ENCODE measurements around the gene TULP4.

The TULP4 gene

DNA sequence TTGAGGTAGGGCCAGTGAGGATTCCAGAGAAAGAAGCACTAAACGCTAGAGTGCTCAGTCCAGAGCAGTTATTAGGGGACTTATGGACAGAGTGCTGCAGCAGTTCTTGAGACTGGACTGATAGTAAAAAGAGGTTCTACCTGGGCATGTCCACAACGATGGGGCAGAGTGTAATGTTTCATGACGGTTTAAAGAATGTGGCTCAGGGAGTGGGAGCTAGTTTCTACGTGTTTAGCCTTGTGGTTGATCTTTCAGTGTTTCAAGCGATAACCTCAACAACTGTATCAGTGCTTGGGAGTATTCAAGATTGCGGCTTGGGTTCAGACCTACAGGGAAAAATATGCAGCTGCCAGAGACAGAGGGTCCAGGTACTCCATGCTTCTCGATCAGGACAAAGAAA, 67.1 kb downstream of the TULP4 start:
- H3K79me2 ChIP-seq (ENCODE audit: control insufficient read depth, insufficient read depth, low read length) = no peaks in the 10 kb centered on the region
- no peak overlapping the region for H3K4ac ChIP-seq (ENCODE audit: low read depth, low read length)
- WGBS (ENCODE audit: extremely low coverage, insufficient coverage, low lambda C conversion rate) = no CpG with 5 or more reads among the region's 7 CpGs
- no peak overlapping the region for H2BK120ac ChIP-seq (ENCODE audit: low read depth, low read length)
- no peak overlapping the region for H3K18ac ChIP-seq (ENCODE audit: low read length)
- no peaks in the 10 kb centered on the region for H3K36me3 ChIP-seq (ENCODE audit: control insufficient read depth, insufficient read depth, low read length)
- no peak overlapping the region for H3K27ac ChIP-seq (ENCODE audit: low read depth, low read length)
- no peak overlapping the region for H3K4me3 ChIP-seq (ENCODE audit: low read length)
- no peak for DNase-seq
- no peak overlapping the region for H4K5ac ChIP-seq (ENCODE audit: low read length)
- H3K4me1 ChIP-seq (ENCODE audit: control insufficient read depth, low read depth, low read length) = no peaks in the 10 kb centered on the region
- H3K4me2 ChIP-seq (ENCODE audit: low read length) = no peak overlapping the region
- H4K8ac ChIP-seq (ENCODE audit: low read depth, low read length) = no peak overlapping the region
- no peaks in the 10 kb centered on the region for H3K27me3 ChIP-seq (ENCODE audit: insufficient read depth, low read length, poor library complexity)
- peaks cover 6% of the 10 kb centered on the region for H3K79me1 ChIP-seq (ENCODE audit: low read length)
- no peak overlapping the region for H3K56ac ChIP-seq (ENCODE audit: low read length)
- no peak overlapping the region for H3K23ac ChIP-seq (ENCODE audit: low read length)
- H2BK15ac ChIP-seq (replicated peaks; ENCODE audit: low read depth) = no peak overlapping the region
- no peak overlapping the region for H3K9ac ChIP-seq (ENCODE audit: low read length)
- H2AK5ac ChIP-seq (ENCODE audit: low read length) = no peak overlapping the region
- H2BK5ac ChIP-seq (ENCODE audit: low read length) = no peak overlapping the region

- H3K27ac ChIP-seq (ENCODE audit: low read depth, low read length) = no peak overlapping the region
- H3K9ac ChIP-seq (ENCODE audit: low read length) = no peak overlapping the region
- H3K23ac ChIP-seq (ENCODE audit: low read length) = no peak overlapping the region
- WGBS (ENCODE audit: extremely low coverage, insufficient coverage, low lambda C conversion rate) = no CpG with 5 or more reads among the region's 2 CpGs
- no peak overlapping the region for H2BK5ac ChIP-seq (ENCODE audit: low read length)
- no peak overlapping the region for H3K4ac ChIP-seq (ENCODE audit: low read depth, low read length)
- H3K56ac ChIP-seq (ENCODE audit: low read length) = no peak overlapping the region
- peaks cover 8% of the 10 kb centered on the region for H3K79me1 ChIP-seq (ENCODE audit: low read length)
- no peaks in the 10 kb centered on the region for H3K36me3 ChIP-seq (ENCODE audit: control insufficient read depth, insufficient read depth, low read length)
- H3K4me1 ChIP-seq (ENCODE audit: control insufficient read depth, low read depth, low read length) = no peaks in the 10 kb centered on the region
- H2BK120ac ChIP-seq (ENCODE audit: low read depth, low read length) = no peak overlapping the region
- no peak overlapping the region for H4K5ac ChIP-seq (ENCODE audit: low read length)
- no peaks in the 10 kb centered on the region for H3K79me2 ChIP-seq (ENCODE audit: control insufficient read depth, insufficient read depth, low read length)
- no peak overlapping the region for H4K8ac ChIP-seq (ENCODE audit: low read depth, low read length)
- no peak overlapping the region for H2BK15ac ChIP-seq (replicated peaks; ENCODE audit: low read depth)
- no peak overlapping the region for H2AK5ac ChIP-seq (ENCODE audit: low read length)
- DNase-seq = no peak
- no peak overlapping the region for H3K4me3 ChIP-seq (ENCODE audit: low read length)
- no peaks in the 10 kb centered on the region for H3K27me3 ChIP-seq (ENCODE audit: insufficient read depth, low read length, poor library complexity)
- no peak overlapping the region for H3K4me2 ChIP-seq (ENCODE audit: low read length)
- H3K18ac ChIP-seq (ENCODE audit: low read length) = no peak overlapping the region
These were observed 68.9 kb downstream of the TULP4 start for GRCh38 chr6:158381214-158381613.

GRCh38 chr6:158382491-158382890, 70.2 kb downstream of the TULP4 start:
- Histone ChIP-seq H3K4me2 (ENCODE audit: low read length) (no peak overlapping the region), H3K27ac (ENCODE audit: low read depth, low read length) (no peak overlapping the region), H2BK5ac (ENCODE audit: low read length) (no peak overlapping the region), H3K56ac (ENCODE audit: low read length) (no peak overlapping the region), H3K9ac (ENCODE audit: low read length) (no peak overlapping the region), H3K79me1 (ENCODE audit: low read length) (peaks cover 8% of the 10 kb centered on the region), H3K27me3 (ENCODE audit: insufficient read depth, low read length, poor library complexity) (no peaks in the 10 kb centered on the region), H4K5ac (ENCODE audit: low read length) (no peak overlapping the region), H3K4me3 (ENCODE audit: low read length) (no peak overlapping the region), H2BK15ac (replicated peaks; ENCODE audit: low read depth) (no peak overlapping the region), H4K8ac (ENCODE audit: low read depth, low read length) (no peak overlapping the region), H3K18ac (ENCODE audit: low read length) (no peak overlapping the region), H3K79me2 (ENCODE audit: control insufficient read depth, insufficient read depth, low read length) (no peaks in the 10 kb centered on the region), H2AK5ac (ENCODE audit: low read length) (no peak overlapping the region), H3K4me1 (ENCODE audit: control insufficient read depth, low read depth, low read length) (no peaks in the 10 kb centered on the region), H3K36me3 (ENCODE audit: control insufficient read depth, insufficient read depth, low read length) (no peaks in the 10 kb centered on the region), H3K4ac (ENCODE audit: low read depth, low read length) (no peak overlapping the region), H2BK120ac (ENCODE audit: low read depth, low read length) (no peak overlapping the region), H3K23ac (ENCODE audit: low read length) (no peak overlapping the region)
- no peak for DNase-seq
- no CpG with 5 or more reads among the region's 1 CpG for WGBS (ENCODE audit: extremely low coverage, insufficient coverage, low lambda C conversion rate)

- Histone ChIP-seq H4K8ac (ENCODE audit: low read depth, low read length) (no peak overlapping the region), H3K4ac (ENCODE audit: low read depth, low read length) (no peak overlapping the region), H2BK5ac (ENCODE audit: low read length) (no peak overlapping the region), H2AK5ac (ENCODE audit: low read length) (no peak overlapping the region), H4K5ac (ENCODE audit: low read length) (no peak overlapping the region), H2BK120ac (ENCODE audit: low read depth, low read length) (no peak overlapping the region), H3K79me2 (ENCODE audit: control insufficient read depth, insufficient read depth, low read length) (no peaks in the 10 kb centered on the region), H3K56ac (ENCODE audit: low read length) (no peak overlapping the region), H3K18ac (ENCODE audit: low read length) (no peak overlapping the region), H3K4me1 (ENCODE audit: control insufficient read depth, low read depth, low read length) (no peaks in the 10 kb centered on the region), H3K27me3 (ENCODE audit: insufficient read depth, low read length, poor library complexity) (no peaks in the 10 kb centered on the region), H3K23ac (ENCODE audit: low read length) (no peak overlapping the region), H3K79me1 (ENCODE audit: low read length) (peaks cover 8% of the 10 kb centered on the region), H3K36me3 (ENCODE audit: control insufficient read depth, insufficient read depth, low read length) (no peaks in the 10 kb centered on the region), H3K4me2 (ENCODE audit: low read length) (no peak overlapping the region), H3K9ac (ENCODE audit: low read length) (no peak overlapping the region), H3K27ac (ENCODE audit: low read depth, low read length) (no peak overlapping the region), H2BK15ac (replicated peaks; ENCODE audit: low read depth) (no peak overlapping the region), H3K4me3 (ENCODE audit: low read length) (no peak overlapping the region)
- no peak for DNase-seq
- no CpG with 5 or more reads among the region's 1 CpG for WGBS (ENCODE audit: extremely low coverage, insufficient coverage, low lambda C conversion rate)
These were observed 70.8 kb downstream of the TULP4 start for GRCh38 chr6:158383057-158383456.

GRCh38 chr6:158383542-158383941, 71.3 kb downstream of the TULP4 start:
- Histone ChIP-seq H4K5ac (ENCODE audit: low read length) (no peak overlapping the region), H2BK5ac (ENCODE audit: low read length) (no peak overlapping the region), H3K23ac (ENCODE audit: low read length) (no peak overlapping the region), H3K4me1 (ENCODE audit: control insufficient read depth, low read depth, low read length) (no peaks in the 10 kb centered on the region), H2BK120ac (ENCODE audit: low read depth, low read length) (no peak overlapping the region), H3K9ac (ENCODE audit: low read length) (no peak overlapping the region), H2BK15ac (replicated peaks; ENCODE audit: low read depth) (no peak overlapping the region), H3K18ac (ENCODE audit: low read length) (no peak overlapping the region), H3K56ac (ENCODE audit: low read length) (no peak overlapping the region), H3K4me3 (ENCODE audit: low read length) (no peak overlapping the region), H4K8ac (ENCODE audit: low read depth, low read length) (no peak overlapping the region), H3K27ac (ENCODE audit: low read depth, low read length) (no peak overlapping the region), H3K36me3 (ENCODE audit: control insufficient read depth, insufficient read depth, low read length) (no peaks in the 10 kb centered on the region), H3K27me3 (ENCODE audit: insufficient read depth, low read length, poor library complexity) (no peaks in the 10 kb centered on the region), H3K79me1 (ENCODE audit: low read length) (peaks cover 8% of the 10 kb centered on the region), H2AK5ac (ENCODE audit: low read length) (no peak overlapping the region), H3K4ac (ENCODE audit: low read depth, low read length) (no peak overlapping the region), H3K4me2 (ENCODE audit: low read length) (no peak overlapping the region), H3K79me2 (ENCODE audit: control insufficient read depth, insufficient read depth, low read length) (no peaks in the 10 kb centered on the region)
- WGBS (ENCODE audit: extremely low coverage, insufficient coverage, low lambda C conversion rate) = no CpG with 5 or more reads among the region's 3 CpGs
- no peak for DNase-seq

GRCh38 chr6:158384671-158385110, 72.4 kb downstream of the TULP4 start:
- H2BK5ac ChIP-seq (ENCODE audit: low read length) = no peak overlapping the region
- no peak overlapping the region for H3K56ac ChIP-seq (ENCODE audit: low read length)
- no peak overlapping the region for H4K5ac ChIP-seq (ENCODE audit: low read length)
- H3K4ac ChIP-seq (ENCODE audit: low read depth, low read length) = no peak overlapping the region
- H3K27me3 ChIP-seq (ENCODE audit: insufficient read depth, low read length, poor library complexity) = no peaks in the 10 kb centered on the region
- no peak for DNase-seq
- H2BK15ac ChIP-seq (replicated peaks; ENCODE audit: low read depth) = no peak overlapping the region
- H2AK5ac ChIP-seq (ENCODE audit: low read length) = no peak overlapping the region
- no CpG with 5 or more reads among the region's 7 CpGs for WGBS (ENCODE audit: extremely low coverage, insufficient coverage, low lambda C conversion rate)
- H3K4me2 ChIP-seq (ENCODE audit: low read length) = no peak overlapping the region
- H2BK120ac ChIP-seq (ENCODE audit: low read depth, low read length) = no peak overlapping the region
- no peak overlapping the region for H3K4me3 ChIP-seq (ENCODE audit: low read length)
- H3K18ac ChIP-seq (ENCODE audit: low read length) = no peak overlapping the region
- no peak overlapping the region for H3K23ac ChIP-seq (ENCODE audit: low read length)
- H3K79me2 ChIP-seq (ENCODE audit: control insufficient read depth, insufficient read depth, low read length) = no peaks in the 10 kb centered on the region
- no peak overlapping the region for H3K27ac ChIP-seq (ENCODE audit: low read depth, low read length)
- no peak overlapping the region for H4K8ac ChIP-seq (ENCODE audit: low read depth, low read length)
- H3K79me1 ChIP-seq (ENCODE audit: low read length) = peaks cover 10% of the 10 kb centered on the region
- H3K36me3 ChIP-seq (ENCODE audit: control insufficient read depth, insufficient read depth, low read length) = no peaks in the 10 kb centered on the region
- no peaks in the 10 kb centered on the region for H3K4me1 ChIP-seq (ENCODE audit: control insufficient read depth, low read depth, low read length)
- H3K9ac ChIP-seq (ENCODE audit: low read length) = no peak overlapping the region
